22Rv1 (cell line): ENCODE results near the gene COMTD1.

Source experiments
- ZFX ChIP-seq: fragments of 450-650 bp; IDR thresholded peaks from 2 replicates; pipeline ENCODE4 v1.6.1; 2017; ENCODE audit warnings: antibody characterized with exemption, borderline replicate concordance
- TF ChIP-seq, protein P1 (sequence below): fragments of 450-650 bp; IDR thresholded peaks from 2 replicates; pipeline ENCODE4 v1.5.1; 2017; ENCODE audit warnings: mild to moderate bottlenecking

DNA sequence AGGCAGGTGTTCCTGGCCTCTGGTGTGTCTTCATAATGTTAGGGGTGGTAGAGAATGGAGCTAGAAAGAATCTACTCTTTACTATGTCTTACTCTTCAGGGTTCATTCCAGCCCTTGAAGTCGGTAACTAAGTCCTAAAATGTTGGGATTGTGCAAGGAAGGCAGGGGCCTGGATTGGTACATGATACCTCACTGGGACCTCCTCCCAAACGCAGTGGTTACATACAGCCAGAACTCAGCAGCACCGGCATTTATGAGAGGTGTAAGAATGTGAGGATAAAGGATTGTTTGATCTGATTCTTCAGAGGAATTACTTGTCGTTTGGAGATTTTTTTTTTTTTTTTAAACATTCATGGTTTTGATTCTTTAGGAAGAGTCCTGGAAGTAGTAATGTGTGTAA, 6.9 kb downstream of the COMTD1 start:
- TF ChIP-seq, protein P1, sequence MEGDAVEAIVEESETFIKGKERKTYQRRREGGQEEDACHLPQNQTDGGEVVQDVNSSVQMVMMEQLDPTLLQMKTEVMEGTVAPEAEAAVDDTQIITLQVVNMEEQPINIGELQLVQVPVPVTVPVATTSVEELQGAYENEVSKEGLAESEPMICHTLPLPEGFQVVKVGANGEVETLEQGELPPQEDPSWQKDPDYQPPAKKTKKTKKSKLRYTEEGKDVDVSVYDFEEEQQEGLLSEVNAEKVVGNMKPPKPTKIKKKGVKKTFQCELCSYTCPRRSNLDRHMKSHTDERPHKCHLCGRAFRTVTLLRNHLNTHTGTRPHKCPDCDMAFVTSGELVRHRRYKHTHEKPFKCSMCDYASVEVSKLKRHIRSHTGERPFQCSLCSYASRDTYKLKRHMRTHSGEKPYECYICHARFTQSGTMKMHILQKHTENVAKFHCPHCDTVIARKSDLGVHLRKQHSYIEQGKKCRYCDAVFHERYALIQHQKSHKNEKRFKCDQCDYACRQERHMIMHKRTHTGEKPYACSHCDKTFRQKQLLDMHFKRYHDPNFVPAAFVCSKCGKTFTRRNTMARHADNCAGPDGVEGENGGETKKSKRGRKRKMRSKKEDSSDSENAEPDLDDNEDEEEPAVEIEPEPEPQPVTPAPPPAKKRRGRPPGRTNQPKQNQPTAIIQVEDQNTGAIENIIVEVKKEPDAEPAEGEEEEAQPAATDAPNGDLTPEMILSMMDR = no peak
- no peak for TF ChIP-seq ZFX
